D721Med (cell line): ENCODE results near the gene DCAF6.

ENCODE experiments used
- DNase-seq: peaks from one replicate; pipeline ENCODE4 v3.0.0; 2011; ENCODE audit warnings: low spot score; ENCODE audit not compliant: insufficient read length
- FAIRE-seq: peaks from 2 replicates; lab custom pipeline; 2011; peaks lifted over from hg19 to GRCh38; lab: Jason Lieb, UNC
- TF ChIP-seq, protein P1 (sequence below): IDR thresholded peaks from 2 replicates; pipeline ENCODE4 v1.5.1; 2012; ENCODE audit warnings: mild to moderate bottlenecking, control low read depth; ENCODE audit not compliant: insufficient read depth; ENCODE audit errors: missing control alignments

DCAF6 gene

DNA sequence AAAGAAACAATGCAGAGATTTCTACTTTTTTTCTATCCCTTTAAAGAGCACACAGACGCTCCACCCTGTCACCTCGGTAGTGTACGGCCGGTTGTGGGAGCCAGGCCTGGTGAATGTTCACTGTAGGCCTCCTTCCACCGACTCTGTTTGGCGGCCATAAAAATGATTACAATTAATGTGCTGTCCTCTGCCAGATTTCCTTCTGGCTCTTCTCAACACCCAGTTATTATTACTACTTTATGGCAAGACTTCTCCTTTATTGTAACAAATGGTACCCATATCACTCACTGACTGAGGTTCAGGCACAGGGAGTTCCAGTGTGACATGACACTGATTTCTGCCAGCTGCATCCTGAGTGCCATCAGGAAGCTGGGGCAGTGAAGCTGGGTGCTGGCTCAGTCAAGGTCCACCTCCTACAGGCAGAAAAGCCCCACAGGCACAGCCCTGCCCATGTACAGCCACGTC, 162.9 kb downstream of the DCAF6 start:
- no peak for DNase-seq
- TF ChIP-seq, protein P1, sequence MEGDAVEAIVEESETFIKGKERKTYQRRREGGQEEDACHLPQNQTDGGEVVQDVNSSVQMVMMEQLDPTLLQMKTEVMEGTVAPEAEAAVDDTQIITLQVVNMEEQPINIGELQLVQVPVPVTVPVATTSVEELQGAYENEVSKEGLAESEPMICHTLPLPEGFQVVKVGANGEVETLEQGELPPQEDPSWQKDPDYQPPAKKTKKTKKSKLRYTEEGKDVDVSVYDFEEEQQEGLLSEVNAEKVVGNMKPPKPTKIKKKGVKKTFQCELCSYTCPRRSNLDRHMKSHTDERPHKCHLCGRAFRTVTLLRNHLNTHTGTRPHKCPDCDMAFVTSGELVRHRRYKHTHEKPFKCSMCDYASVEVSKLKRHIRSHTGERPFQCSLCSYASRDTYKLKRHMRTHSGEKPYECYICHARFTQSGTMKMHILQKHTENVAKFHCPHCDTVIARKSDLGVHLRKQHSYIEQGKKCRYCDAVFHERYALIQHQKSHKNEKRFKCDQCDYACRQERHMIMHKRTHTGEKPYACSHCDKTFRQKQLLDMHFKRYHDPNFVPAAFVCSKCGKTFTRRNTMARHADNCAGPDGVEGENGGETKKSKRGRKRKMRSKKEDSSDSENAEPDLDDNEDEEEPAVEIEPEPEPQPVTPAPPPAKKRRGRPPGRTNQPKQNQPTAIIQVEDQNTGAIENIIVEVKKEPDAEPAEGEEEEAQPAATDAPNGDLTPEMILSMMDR, result no peak
- no peak for FAIRE-seq

GRCh38 chr1:168100315-168101002, 164.0 kb downstream of the DCAF6 start:
- FAIRE-seq (no peak), DNase-seq (no peak)
- TF ChIP-seq, protein P1, result no peak

DNA sequence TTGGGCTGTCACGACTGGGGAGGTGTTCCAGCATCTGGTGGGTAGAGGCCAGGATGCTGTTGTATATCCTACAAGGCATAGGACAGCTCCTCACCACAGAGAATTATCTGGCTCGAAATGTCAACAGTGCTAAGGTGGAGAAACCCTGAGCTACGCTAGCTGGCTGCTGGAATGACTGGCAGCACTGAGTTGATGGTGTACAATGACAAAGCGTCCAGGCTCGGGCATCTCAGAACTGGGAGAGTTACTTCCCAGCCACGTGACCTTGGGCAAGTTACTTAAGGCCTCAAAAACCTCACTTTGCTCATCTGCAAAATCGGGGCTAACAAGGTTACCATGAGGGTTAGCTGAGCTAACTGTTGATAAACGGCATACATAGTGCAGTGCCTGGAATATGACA, 164.9 kb downstream of the DCAF6 start:
- DNase-seq, result no peak
- no peak for FAIRE-seq
- TF ChIP-seq, protein P1, result no peak

- TF ChIP-seq, protein P1, result no peak
- FAIRE-seq (no peak), DNase-seq (no peak)
These were observed 166.0 kb downstream of the DCAF6 start for GRCh38 chr1:168102487-168102886.

GRCh38 chr1:168104535-168104934, 168.1 kb downstream of the DCAF6 start:
- TF ChIP-seq, protein P1, result no peak
- DNase-seq (no peak), FAIRE-seq (no peak)

DNA sequence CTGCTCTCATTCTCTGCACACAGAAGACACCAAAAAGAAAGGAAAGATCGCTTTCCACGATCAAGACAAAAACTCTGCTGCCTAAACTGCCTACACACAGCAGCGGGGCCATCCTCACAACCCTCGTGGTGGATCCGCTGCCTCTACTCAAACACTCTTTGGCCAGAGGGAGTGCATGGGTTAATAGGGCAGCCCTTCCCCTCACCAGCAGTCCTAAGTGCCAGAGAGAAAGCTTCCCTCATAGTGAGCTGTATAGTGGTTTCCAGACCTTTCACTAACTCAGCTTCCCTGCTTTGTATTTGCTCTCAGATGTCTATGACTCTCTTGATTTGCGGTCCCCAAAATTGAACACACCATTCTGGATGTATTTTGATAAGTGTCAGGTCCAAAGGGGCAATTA, 169.4 kb downstream of the DCAF6 start:
- DNase-seq, result no peak
- TF ChIP-seq, protein P1, result no peak
- no peak for FAIRE-seq

- TF ChIP-seq, protein P1, result no peak
- DNase-seq (no peak), FAIRE-seq (no peak)
These were observed 169.8 kb downstream of the DCAF6 start for GRCh38 chr1:168106274-168106673.
